Left renal pelvis (tissue), 4 donors: ENCODE measurements around the gene INPP5K. TPM values are rescaled to one million over a fixed set of nuclear protein-coding genes. Genes with fewer than 3 reads are reported as not detected.
A peak's percentile ranks its signal among the peaks of the same experiment; 100 is the strongest.
"Not testable (repeated sequence)": the region's sequence is repeated elsewhere in the genome, so short reads cannot be mapped to it uniquely, and the experiment has no call there.

Experiments
- DNase-seq, 4 donors: peaks; one replicate each; pipeline ENCODE4 v3.0.0-alpha.2; 2013; ENCODE audit warnings: low read depth in 4 of 4, low spot score in 3 of 4
- polyA plus RNA-seq, 4 donors: library from polyadenylated mRNA; unstranded; fragments of 120-200 nt; gene quantifications; one replicate each; pipeline ENCODE4 v1.2.1, GENCODE V29; 2013; ENCODE audit not compliant: insufficient read length in 4 of 4

The INPP5K gene
- polyA plus RNA-seq, 4 donors: 13.1 to 29.3 (median 22.7) TPM

GRCh38 chr17:1469231-1469852 is 47.1 kb downstream of the INPP5K start:
- DNase-seq: no peak

- DNase-seq: no peak
Measured at GRCh38 chr17:1467898-1468492, 48.4 kb downstream of the INPP5K start.

- no peak for DNase-seq
Measured at GRCh38 chr17:1467258-1467657, 49.2 kb downstream of the INPP5K start.

GRCh38 chr17:1464186-1464585 is 52.2 kb downstream of the INPP5K start:
- DNase-seq: no peak

GRCh38 chr17:1462164-1463112 is 54.0 kb downstream of the INPP5K start:
- DNase-seq: no peak

GRCh38 chr17:1461198-1461944 is 55.0 kb downstream of the INPP5K start:
- no peak for DNase-seq

- DNase-seq: no peak
Measured at GRCh38 chr17:1460233-1460632, 56.2 kb downstream of the INPP5K start.

GRCh38 chr17:1455797-1456599 is 60.4 kb downstream of the INPP5K start, which contains the start of gene CRK:
TSS of gene CRK (minus strand) at chr17:1456232. CDS start at chr17:1456117, 115 bp downstream.
- peak; percentile 92 to 95 (median 94) for DNase-seq

GRCh38 chr17:1455291-1455796 is 61.1 kb downstream of the INPP5K start:
- peak in 1 of 4 donors; percentile 48 for DNase-seq

GRCh38 chr17:1454541-1454940 is 61.9 kb downstream of the INPP5K start:
- DNase-seq: no peak

GRCh38 chr17:1453694-1454093 is 62.7 kb downstream of the INPP5K start:
- not testable (repeated sequence) for DNase-seq

GRCh38 chr17:1452836-1453235 is 63.6 kb downstream of the INPP5K start:
- DNase-seq: no peak

GRCh38 chr17:1450261-1450660 is 66.2 kb downstream of the INPP5K start:
- DNase-seq: not testable (repeated sequence)

GRCh38 chr17:1449412-1449967 is 66.9 kb downstream of the INPP5K start:
- no peak for DNase-seq

GRCh38 chr17:1447052-1447451 is 69.4 kb downstream of the INPP5K start:
- no peak for DNase-seq

- DNase-seq: no peak
Measured at GRCh38 chr17:1446201-1446600, 70.2 kb downstream of the INPP5K start.

GRCh38 chr17:1445695-1446094 is 70.7 kb downstream of the INPP5K start:
- not testable (repeated sequence) for DNase-seq
